Measurements from ENCODE around the gene NECTIN3. TPM values are rescaled to one million over a fixed set of nuclear protein-coding genes. Genes with fewer than 3 reads are reported as not detected.

The NECTIN3 gene
- total and polyA plus RNA-seq, 10 of the 15 experiments (the other 5 are each of a cell fraction or from before 2014, with no cell fraction given), result 0.21 TPM; not detected in 9

- TF ChIP-seq ZBTB40 (IDR thresholded peaks at IDR 0.05; ENCODE audit: borderline replicate concordance) (no peak), SREBF2 (IDR thresholded peaks at IDR 0.05; ENCODE audit: low read length) (no peak), ZBED1 (IDR thresholded peaks at IDR 0.05; ENCODE audit: borderline replicate concordance) (no peak), MTA2 (IDR thresholded peaks at IDR 0.05; ENCODE audit: low read depth) (no peak)
Measured at GRCh38 chr3:111241960-111242359, 170.3 kb downstream of the NECTIN3 start (continued).

Data from GM12878 (cell line).